Measurements from ENCODE around the gene TARS2.

Gene TARS2

DNA sequence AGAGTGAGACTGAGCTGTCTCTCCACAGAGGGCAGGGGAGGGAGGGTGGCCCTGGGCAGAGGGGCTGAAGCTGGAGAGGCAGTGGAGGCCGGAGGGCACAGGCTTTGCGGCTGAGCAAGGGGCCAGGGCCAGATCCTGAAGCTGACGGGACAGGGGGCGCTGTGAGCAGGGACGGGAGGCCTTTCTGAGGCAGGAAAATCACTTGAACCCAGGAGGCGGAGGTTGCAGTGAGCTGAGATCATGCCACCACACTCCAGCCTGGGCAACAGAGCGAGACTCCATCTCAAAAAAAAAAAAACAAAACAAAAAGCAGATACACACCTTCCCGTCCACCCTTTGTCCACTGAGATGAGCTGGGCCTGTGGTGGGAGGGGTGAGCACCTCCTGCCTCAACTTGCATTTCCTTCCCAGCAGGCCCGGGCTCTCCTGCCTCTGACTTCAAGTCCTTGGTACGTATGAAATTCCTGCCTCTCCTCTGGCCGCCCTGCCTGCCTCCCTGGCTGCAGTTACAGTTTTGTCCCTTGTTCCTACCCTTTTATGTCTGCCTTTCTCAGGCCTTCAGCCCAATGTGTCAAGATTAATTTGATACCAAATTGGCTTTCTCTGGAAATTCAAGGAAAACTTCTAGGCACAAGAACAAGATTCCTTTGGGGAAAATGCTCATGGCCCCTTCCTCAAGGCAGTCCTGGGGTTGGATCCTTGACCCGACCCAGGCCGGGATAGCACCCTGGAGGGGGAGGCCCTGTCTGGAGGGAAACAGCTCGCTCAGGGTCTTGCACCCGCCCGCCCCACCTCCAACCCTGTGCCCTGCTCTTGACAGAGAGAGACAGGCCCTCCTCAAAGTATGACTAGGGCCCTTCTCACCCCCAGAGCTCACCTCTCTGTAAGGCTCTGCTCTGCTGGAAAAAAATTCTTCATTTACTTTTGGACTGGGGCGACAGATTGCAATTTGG, 50.8 kb downstream of the TARS2 start:
- DNase-seq (ENCODE audit: low spot score), result peak; percentile 58

DNA sequence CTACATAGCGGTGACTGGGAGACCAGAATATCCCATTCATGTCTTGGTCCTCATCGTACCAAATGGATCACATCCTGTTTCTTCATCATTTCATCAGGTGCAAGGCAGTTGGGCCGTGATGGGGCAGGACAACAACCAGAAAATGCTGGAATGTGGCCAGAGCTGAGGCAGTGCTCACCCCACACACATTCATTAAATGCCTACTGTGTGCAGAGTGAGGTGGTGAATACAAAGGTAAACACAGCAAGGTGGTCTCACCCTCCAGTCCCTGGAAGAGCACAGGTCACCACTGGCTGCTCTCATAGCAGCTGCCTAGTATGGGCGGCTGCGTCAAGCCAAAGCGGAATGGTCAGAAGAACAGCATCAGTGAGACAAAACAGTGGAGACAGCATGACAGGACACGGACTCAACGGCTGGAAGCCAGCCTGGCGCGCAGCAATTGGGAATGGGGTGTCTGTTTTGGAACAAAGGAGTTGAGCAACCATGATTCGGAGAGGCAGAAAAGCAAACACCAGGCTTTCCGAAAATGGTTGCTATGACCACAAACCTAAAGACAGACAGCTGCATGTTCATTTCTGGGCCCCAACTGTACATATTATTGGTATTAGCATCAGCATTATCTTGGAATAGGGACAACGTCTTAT, 56.4 kb downstream of the TARS2 start:
- DNase-seq (ENCODE audit: low spot score), result peak; percentile 40

DNA sequence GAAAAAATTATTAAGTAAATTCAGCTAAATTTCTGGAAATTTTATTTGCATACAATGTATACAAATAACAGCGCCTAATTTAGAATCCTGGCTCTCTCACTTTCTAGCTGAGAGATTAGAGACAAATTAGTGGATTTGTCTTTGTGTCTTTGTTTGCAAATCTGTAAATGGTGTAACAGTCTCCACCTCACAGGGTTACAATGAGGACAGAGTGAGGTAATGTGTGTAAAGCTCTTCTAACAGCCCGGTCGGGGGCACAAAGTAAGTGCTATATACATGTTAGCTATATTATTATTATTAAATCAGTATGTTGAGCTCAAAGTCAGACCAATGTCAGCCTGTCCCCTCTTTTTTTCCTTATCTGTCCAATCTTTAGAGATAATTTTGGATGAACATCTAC, 57.0 kb downstream of the TARS2 start:
- no peak for DNase-seq (ENCODE audit: low spot score)

DNA sequence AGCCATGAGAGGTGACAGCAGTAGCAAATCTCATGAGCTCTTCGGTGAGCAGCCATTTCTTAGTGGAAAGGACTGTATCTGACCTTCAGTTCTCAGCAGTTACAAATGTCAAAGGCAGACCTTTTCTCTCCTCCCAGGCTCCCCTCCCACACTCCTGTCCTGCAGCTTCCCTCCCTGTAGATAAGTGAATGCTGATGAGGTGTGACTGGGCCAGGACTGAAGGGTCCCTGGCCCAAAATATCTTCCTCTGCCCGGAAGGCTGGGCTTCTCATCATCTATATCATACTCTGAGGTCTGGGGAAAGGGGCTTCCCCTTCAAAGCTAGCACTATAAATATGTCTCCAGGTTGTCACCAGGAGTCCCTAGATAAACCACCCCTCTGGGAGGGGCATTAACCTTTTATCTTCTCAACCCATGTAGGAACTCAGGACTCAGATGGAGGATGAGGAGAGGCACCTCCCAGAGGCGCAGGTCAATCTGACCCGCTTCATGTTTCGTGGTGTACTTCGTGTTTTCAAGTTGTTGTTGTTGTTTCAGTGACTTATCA, 58.3 kb downstream of the TARS2 start:
- no peak for DNase-seq (ENCODE audit: low spot score)

DNA sequence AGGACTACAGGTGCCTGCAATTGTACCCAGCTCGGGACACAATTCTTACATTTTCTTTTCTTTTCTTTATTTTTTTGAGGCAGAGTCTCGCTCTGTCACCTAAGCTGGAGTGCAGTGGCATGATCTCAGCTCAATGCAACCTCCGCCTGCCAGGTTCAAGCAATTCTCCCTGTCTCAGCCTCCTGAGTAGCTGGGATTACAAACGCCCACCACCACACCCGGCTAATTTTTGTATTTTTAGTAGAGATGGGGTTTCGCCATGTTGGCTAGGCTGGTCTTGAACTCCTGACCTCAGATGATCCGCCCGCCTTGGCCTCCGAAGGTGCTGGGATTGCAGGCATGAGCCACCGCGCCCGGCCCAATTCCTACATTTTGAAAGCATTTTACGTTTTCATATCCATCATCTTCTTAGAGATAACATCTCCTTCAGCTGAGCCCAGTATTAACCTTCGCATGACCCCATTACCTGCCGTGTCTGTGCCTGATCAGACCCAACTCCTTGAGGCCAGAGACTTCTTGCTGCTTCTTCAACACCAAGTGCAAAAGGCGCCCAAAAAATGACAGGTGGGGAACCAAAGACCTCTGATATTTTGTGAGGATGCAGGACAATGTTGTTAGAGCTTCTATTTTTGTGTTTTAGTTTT, 59.2 kb downstream of the TARS2 start:
- no peak for DNase-seq (ENCODE audit: low spot score)

DNA sequence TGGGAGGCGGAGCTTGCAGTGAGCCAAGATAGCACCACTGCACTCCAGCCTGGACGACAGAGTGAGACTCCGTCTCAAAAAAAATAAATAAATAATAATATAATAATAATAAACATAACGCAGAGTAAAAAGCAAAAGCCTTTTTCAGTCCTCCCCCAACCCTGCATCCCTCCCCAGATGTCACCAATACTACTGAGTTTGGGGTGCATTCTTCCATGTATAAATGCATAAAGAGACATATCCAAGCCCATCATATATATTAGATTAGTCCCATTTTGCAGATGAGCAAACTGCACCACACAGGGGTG, 61.1 kb downstream of the TARS2 start:
- no peak for DNase-seq (ENCODE audit: low spot score)

DNA sequence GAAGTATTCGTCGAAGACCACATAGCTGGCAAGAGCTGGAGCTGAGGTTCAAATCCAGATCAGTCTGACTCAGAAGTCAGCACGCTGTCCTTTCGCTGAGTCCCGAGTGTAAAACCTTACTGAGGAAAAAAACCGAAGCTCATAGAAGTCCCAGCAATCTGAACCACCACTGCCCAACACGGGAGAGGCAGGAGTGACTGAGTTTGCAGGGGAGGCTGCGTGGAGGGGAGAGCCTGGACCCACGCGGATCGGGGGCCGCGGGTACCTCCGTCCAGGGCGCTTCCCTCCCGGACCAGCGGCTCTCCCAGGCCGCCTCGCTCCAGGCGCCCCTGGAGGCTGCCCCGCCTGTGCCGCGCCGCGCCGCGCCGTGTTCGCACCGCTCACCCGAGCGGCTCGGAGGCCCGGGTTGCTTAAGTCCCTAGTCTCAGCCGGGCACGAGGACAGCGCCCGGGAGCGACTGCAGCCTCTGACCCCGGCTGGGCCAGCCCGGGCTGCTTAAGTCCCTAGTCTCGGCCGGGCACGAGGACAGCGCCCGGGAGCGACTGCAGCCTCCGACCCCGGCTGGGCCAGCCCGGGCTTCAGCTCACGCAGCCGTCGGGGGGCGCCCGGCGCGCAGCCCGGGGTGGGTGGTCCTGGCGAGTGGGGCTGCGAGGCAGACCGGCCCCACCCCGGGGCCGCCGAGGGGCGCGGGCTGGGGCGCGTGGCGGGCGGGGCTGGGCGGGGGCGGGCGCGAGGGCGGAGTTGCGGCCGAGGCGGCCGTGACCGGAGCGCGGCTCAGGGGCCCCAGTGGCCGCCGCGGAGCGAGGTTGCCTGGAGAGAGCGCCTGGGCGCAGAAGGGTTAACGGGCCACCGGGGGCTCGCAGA, 61.6 kb downstream of the TARS2 start, which contains the start of gene ADAMTSL4:
ADAMTSL4 (plus strand) TSS at position 777 of the 864 bp plus-strand sequence. CDS start 2,881 bp downstream, outside the sequence.
- DNase-seq (ENCODE audit: low spot score), result peak; percentile 76

GRCh38 chr1:150549496-150550221, 62.4 kb downstream of the TARS2 start:
- peak; percentile 64 for DNase-seq (ENCODE audit: low spot score)

DNA sequence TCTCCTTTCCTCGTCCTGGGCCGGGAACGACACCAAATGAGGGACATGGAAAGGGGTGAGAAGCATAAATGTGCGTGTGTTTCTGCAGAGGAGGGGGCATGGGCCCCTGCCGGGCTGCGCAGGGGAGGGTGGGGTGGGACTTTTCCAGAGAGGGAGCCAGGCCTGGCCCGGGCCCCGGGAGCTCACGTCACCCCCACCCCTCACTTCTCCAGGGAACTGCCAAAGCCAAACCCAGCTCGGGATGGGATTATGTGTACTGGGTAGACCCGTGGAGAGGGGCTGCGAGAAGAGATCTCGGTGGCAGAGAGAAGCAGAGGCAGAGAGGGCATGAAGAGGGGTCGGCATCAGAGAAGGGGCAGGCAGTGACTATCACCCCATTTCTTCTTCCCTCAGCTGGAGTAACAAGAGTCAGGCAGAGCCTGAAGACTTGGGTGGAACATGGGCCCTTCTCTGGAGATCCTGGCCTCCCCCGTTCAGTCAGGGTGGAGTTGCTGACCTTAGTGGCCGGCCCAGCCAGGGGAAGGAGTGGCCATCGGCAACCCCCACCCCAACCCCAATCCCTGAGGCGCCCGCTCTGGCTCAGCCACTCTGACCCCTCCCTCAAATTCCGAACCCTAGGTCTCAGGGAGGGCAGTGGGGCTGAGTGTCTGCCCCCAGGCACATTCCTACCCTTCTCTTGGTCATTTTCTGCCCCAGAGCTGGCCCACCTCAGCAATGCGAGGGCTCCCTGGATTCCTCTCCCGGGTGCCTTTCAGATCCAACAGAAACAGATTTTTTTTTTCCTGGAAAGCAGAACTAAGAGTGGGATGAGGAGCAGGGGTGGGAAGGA, 63.2 kb downstream of the TARS2 start:
- no peak for DNase-seq (ENCODE audit: low spot score)

GRCh38 chr1:150551051-150551783, 64.0 kb downstream of the TARS2 start:
- peak; percentile 36 for DNase-seq (ENCODE audit: low spot score)

DNA sequence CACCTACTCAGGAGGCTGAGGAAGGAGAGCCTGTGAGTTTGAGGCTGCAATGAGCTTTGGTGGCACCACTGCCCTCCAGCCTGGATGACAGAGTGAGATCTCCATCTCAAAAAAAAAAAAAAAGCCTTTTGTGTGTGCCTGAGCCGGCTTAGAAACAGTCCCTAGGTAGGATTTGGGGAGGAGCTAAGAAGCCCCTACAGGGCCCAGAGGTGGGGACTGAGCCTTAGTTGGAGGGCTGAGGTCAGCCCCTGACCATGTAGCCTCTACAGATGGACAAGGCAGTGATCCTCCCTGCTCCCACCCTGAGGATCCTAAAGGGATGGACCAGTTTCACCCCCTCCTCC, 64.5 kb downstream of the TARS2 start:
- DNase-seq (ENCODE audit: low spot score), result no peak

GRCh38 chr1:150552128-150552910, 65.1 kb downstream of the TARS2 start:
- peak; percentile 89 for DNase-seq (ENCODE audit: low spot score)

GRCh38 chr1:150552911-150553289, 65.7 kb downstream of the TARS2 start:
- no peak for DNase-seq (ENCODE audit: low spot score)

GRCh38 chr1:150553392-150554085, 66.3 kb downstream of the TARS2 start:
- DNase-seq (ENCODE audit: low spot score), result no peak

DNA sequence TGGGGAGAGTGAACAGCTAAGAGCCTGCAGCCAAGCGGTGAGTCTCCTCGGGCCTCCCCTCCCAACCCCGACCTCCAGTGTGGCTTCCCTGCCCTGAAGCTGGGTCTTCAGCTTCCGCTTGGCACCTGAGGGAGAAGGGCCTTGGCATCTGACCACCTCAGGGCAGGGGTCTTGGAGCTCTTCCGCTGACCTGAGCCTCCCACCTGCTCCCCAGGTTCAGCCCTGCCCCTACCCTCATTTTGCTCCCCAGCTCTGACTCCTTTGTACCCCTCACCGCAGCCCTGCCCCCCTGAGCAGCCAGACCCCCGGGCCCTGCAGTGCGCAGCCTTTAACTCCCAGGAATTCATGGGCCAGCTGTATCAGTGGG, 66.8 kb downstream of the TARS2 start:
- no peak for DNase-seq (ENCODE audit: low spot score)

- no peak for DNase-seq (ENCODE audit: low spot score)
Observed at GRCh38 chr1:150555198-150555970, 68.2 kb downstream of the TARS2 start.
